Heart left ventricle (tissue), 16 donors: ENCODE data around the gene ODC1. TPM values are rescaled to one million over a fixed set of nuclear protein-coding genes. Genes with fewer than 3 reads are reported as not detected.
"Not testable (repeated sequence)": the region's sequence is repeated elsewhere in the genome, so short reads cannot be mapped to it uniquely, and the experiment has no call there.

ENCODE experiments used
- ATAC-seq, 4 donors: fragments of 200-7000 bp; cut with Tn5 transposase; one replicate each; pipeline ENCODE4 v1.9.1; 2020 to 2022; ENCODE audit warnings: moderate library complexity in 4 of 4, mild to moderate bottlenecking in 3 of 4, moderate number of reproducible peaks in 1 of 4
- DNase-seq, 5 donors: peaks; one replicate each; pipeline ENCODE4 v3.0.0-alpha.2; 2020
- H3K27ac ChIP-seq, 12 donors: fragments of 200-600 bp; sonication (generic) in 4 of 12; one replicate each; pipeline versions ENCODE4 v1.5.0 to v1.8.0; 2016 to 2022; ENCODE audit warnings: mild to moderate bottlenecking in 2 of 12
- H3K27me3 ChIP-seq, 9 donors: fragments of 200-600 bp; sonication (generic) in 2 of 9; one replicate each; pipeline versions ENCODE4 v1.5.1 to v1.8.0; 2016 to 2022; ENCODE audit warnings: mild to moderate bottlenecking in 3 of 9
- H3K36me3 ChIP-seq, 9 donors: fragments of 200-600 bp; sonication (generic) in 2 of 9; one replicate each; pipeline versions ENCODE4 v1.5.0 to v1.8.0; 2018 to 2022; ENCODE audit warnings: mild to moderate bottlenecking in 2 of 9
- H3K4me1 ChIP-seq, 12 donors: fragments of 200-600 bp; sonication (generic) in 4 of 12; one replicate each; pipeline versions ENCODE4 v1.5.0 to v1.8.0; 2016 to 2022; ENCODE audit warnings: mild to moderate bottlenecking in 3 of 12
- H3K4me3 ChIP-seq, 12 donors: fragments of 200-600 bp; sonication (generic) in 4 of 12; one replicate each; pipeline versions ENCODE4 v1.5.0 to v1.8.0; 2017 to 2022; ENCODE audit warnings: mild to moderate bottlenecking in 9 of 12, moderate library complexity in 4 of 12
- H3K9me3 ChIP-seq, 12 donors: fragments of 200-600 bp; sonication (generic) in 4 of 12; one replicate each; pipeline versions ENCODE4 v1.5.0 to v1.8.0; 2016 to 2022; ENCODE audit warnings: mild to moderate bottlenecking in 1 of 12
- CTCF ChIP-seq, 12 donors: fragments of 200-600 bp; sonication (generic) in 4 of 12; IDR thresholded peaks; one replicate each; pipeline versions ENCODE4 v1.5.0 to v1.8.0; 2018 to 2022; ENCODE audit warnings: antibody characterized with exemption in 12 of 12, mild to moderate bottlenecking in 5 of 12
- POLR2A ChIP-seq, 2 donors: fragments of 450-650 bp; IDR thresholded peaks; one replicate each; pipeline ENCODE4 v1.6.1; 2017; ENCODE audit warnings: antibody characterized with exemption in 2 of 2, mild to moderate bottlenecking in 2 of 2, moderate library complexity in 2 of 2
- WGBS, 4 donors: extraction: QIAGEN DNeasy Blood & Tissue Kit in 2 of 4; methylation state at CpG; one replicate each; pipeline versions ENCODE4 v1.1.5 to v1.1.7; 2013 to 2018; 5-methylcytosine and 5-hydroxymethylcytosine counted together
- intact Hi-C, 10 donors: fragments of 100-400 bp; cut with DNase I; formaldehyde crosslinking; loops; one replicate each; pipeline versions ENCODE4 v1.11.1 to v1.14.2; 2022
- polyA plus RNA-seq, 2 donors: library from polyadenylated mRNA; stranded (reverse); fragments of 200-250 nt; gene quantifications; one replicate each; pipeline ENCODE4 v1.2.3, GENCODE V29; 2013
- total RNA-seq, 9 donors: library from RNA; depleted of rRNA in 2 of 9; stranded (reverse); fragments of >200 nt in 2 of 9; fragmentation: NEBNext Ultra II Directional in 3 of 9; extraction: Animal tissue kit (Norgen Biotek cat#: 25700) in 3 of 9; gene quantifications; one replicate each; pipeline versions ENCODE4 v1.1.0 to v1.2.4, GENCODE V29; 2016 to 2023
- donor health status: ischemic (EF 13 %, LVEDD 7.1; RV severe dilation, severe dysfunction).
- donor health status: healthy with polysubstance abuse.
- donor health status: DM: no; HTN: yes; CAD: no.
- donor health status: DM: no; HTN: no; CAD: no.
- donor health status: ischemic (EF 25% LVEDD 6.9; RV normal size, moderate dysfunction).
- donor health status: ischemic (EF 25% LVEDD 5.7; RV mildly dilated, moderate dysfunction).
- donor health status: healthy.
- donor health status: DM: yes; HTN: yes; CAD: no.
- donor health status: ischemic (EF 35%, LVEDD 5.7; RV mildly dilated, moderate dysfunction).
- donor health status: nonischemic (EF 11% LVEDD 7.7; RV severe dilation, severe dysfunction).
- donor health status: DM: yes; HTN: yes; CAD: no.
- donor health status: PGD.
- donor health status: ischemic (EF 29% LVEDD 5.4; RV normal size, mild dysfunction).
- donor health status: nonischemic (EF 23%, LVEDD 6.1; RV moderate dilation, normal function).

ODC1 gene
- total and polyA plus RNA-seq, 11 donors = 6.1 to 103 (median 48.2) TPM

DNA sequence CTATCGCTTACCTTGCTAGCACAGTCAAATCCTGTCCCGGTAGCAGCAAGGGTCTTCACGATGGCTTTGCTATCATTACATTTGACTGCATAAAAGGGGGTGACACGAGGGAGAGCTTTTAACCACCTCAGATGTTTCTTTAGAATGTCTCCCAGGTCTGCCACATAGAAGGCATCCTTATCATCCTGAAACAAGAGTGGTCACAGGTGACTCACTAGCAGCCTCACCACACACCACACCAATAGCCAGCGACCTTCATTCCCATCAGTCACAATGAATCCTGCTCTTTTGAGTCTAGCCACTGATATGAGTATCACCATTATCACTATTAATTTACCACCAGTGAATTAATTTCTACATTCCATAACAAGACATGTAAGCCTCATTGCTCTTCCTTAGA is 3.7 kb downstream of the ODC1 start:
- peaks cover 0 to 39% (median 18%) of the 10 kb centered on the region in 12 donors for H3K4me1 ChIP-seq
- DNase-seq (no peak), ATAC-seq (no peak)
- TF ChIP-seq POLR2A (IDR thresholded peaks at IDR 0.05) (no peak), CTCF (IDR thresholded peaks at IDR 0.05) (no peak)
- H3K27ac ChIP-seq = no peak overlapping the region
- intact Hi-C loops = loop anchor here in 2 of 10 donors (5.0 to 10.0 kb wide), 2 partner anchors 218 to 220 kb away; no protein-coding TSS in a partner anchor
- peaks cover 0 to 56% (median 55%) of the 10 kb centered on the region in 9 donors for H3K36me3 ChIP-seq
- WGBS, 4 donors = 90 to 95% (median 91%) methylated on average over 5 of the region's 5 CpGs
- H3K27me3 ChIP-seq = no peaks in the 10 kb centered on the region
- H3K9me3 ChIP-seq = no peaks in the 10 kb centered on the region
- no peak overlapping the region for H3K4me3 ChIP-seq

GRCh38 chr2:10442469-10443126 is 5.5 kb downstream of the ODC1 start:
- H3K4me3 ChIP-seq, DNase-seq, ATAC-seq, H3K27ac ChIP-seq, H3K9me3 ChIP-seq, H3K27me3 ChIP-seq: not testable (repeated sequence)
- WGBS, 4 donors = 87 to 94% (median 88%) methylated on average over 2 of the region's 2 CpGs
- peaks cover 0 to 29% (median 11%) of the 10 kb centered on the region in 12 donors for H3K4me1 ChIP-seq
- intact Hi-C loops = loop anchor here in 2 of 10 donors (5.0 to 10.0 kb wide), 2 partner anchors 220 to 222 kb away; no protein-coding TSS in a partner anchor
- peaks cover 0 to 60% (median 55%) of the 10 kb centered on the region in 9 donors for H3K36me3 ChIP-seq

- Histone ChIP-seq H3K4me3 (no peak overlapping the region), H3K9me3 (no peaks in the 10 kb centered on the region), H3K27ac (no peak overlapping the region), H3K4me1 (peaks cover 0 to 23% (median 5%) of the 10 kb centered on the region in 12 donors), H3K27me3 (no peaks in the 10 kb centered on the region), H3K36me3 (peaks cover 0 to 60% (median 55%) of the 10 kb centered on the region in 9 donors)
- WGBS, 4 donors = 87 to 96% (median 89%) methylated on average over 8 of the region's 8 CpGs
- ATAC-seq = no peak
- TF ChIP-seq CTCF (IDR thresholded peaks at IDR 0.05) = no peak
- no peak for TF ChIP-seq POLR2A (IDR thresholded peaks at IDR 0.05)
- intact Hi-C loops = loop anchor here in 2 of 10 donors (5.0 to 10.0 kb wide), 2 partner anchors 220 to 223 kb away; no protein-coding TSS in a partner anchor
- no peak for DNase-seq
Observed at GRCh38 chr2:10441948-10442347, 6.2 kb downstream of the ODC1 start.

DNA sequence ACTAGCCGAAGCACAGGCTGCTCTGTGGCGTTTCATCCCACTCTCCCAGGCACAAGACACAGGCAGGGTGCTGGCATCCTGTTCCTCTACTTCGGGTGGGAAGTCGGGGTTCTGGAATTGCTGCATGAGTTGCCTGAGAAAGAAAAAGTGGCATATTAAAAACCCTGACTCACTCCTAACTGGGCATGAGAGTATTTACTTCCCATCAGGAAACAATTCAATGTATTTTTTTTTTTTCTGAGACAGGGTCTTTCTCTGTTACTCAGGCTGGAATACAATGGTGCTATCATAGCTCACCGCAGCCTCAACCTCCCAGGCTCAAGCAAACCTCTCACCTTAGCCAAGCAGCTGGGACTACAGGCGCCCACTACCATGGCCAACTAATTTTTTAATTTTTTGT is 7.4 kb downstream of the ODC1 start:
- intact Hi-C loops = loop anchor here in 2 of 10 donors (5.0 to 10.0 kb wide), 2 partner anchors 222 to 224 kb away; no protein-coding TSS in a partner anchor
- Histone ChIP-seq H3K9me3 (no peaks in the 10 kb centered on the region), H3K27me3 (no peaks in the 10 kb centered on the region), H3K27ac (no peak overlapping the region), H3K4me1 (peaks cover 0 to 11% (median 2%) of the 10 kb centered on the region in 12 donors), H3K36me3 (peaks cover 0 to 60% (median 55%) of the 10 kb centered on the region in 9 donors), H3K4me3 (no peak overlapping the region)
- TF ChIP-seq POLR2A (IDR thresholded peaks at IDR 0.05) (no peak), CTCF (IDR thresholded peaks at IDR 0.05) (no peak)
- DNase-seq (no peak), ATAC-seq (no peak)
- 88 to 97% (median 92%) methylated on average over 6 of the region's 6 CpGs for WGBS, 4 donors
